Kidney (tissue), 14 donors: ENCODE measurements around the gene TBC1D17. TPM values are rescaled to one million over a fixed set of nuclear protein-coding genes. Genes with fewer than 3 reads are reported as not detected.

Experiments
- DNase-seq, 5 donors: peaks; one replicate each; pipeline ENCODE4 v3.0.0-alpha.2; 2013 to 2020
- FAIRE-seq: peaks from 2 replicates; lab custom pipeline; 2012; peaks lifted over from hg19 to GRCh38; lab: Jason Lieb, UNC
- H3K27ac ChIP-seq, 2 donors: one replicate each; pipeline ENCODE4 v1.7.0; 2013; ENCODE audit warnings: low read depth in 2 of 2, low read length in 2 of 2, inconsistent platforms in 1 of 2
- H3K27me3 ChIP-seq: one replicate; pipeline ENCODE4 v1.7.1; 2013; ENCODE audit warnings: low read length, inconsistent platforms; ENCODE audit not compliant: control insufficient read depth, insufficient read depth
- H3K36me3 ChIP-seq, 3 donors: one replicate each; pipeline versions ENCODE4 v1.7.0 to v1.7.1; 2013; ENCODE audit warnings: low read length in 3 of 3, control low read depth in 1 of 3, inconsistent platforms in 1 of 3; ENCODE audit not compliant: insufficient read depth in 3 of 3, control insufficient read depth in 2 of 3
- H3K4me1 ChIP-seq, 3 donors: one replicate each; pipeline versions ENCODE4 v1.7.0 to v1.7.1; 2013; ENCODE audit warnings: low read length in 3 of 3, inconsistent platforms in 1 of 3, low read depth in 1 of 3; ENCODE audit not compliant: control insufficient read depth in 2 of 3, insufficient read depth in 2 of 3
- H3K4me3 ChIP-seq, 3 donors: one replicate each; pipeline versions ENCODE4 v1.7.0 to v1.8.1; 2013; ENCODE audit warnings: low read length in 3 of 3, control low read depth in 1 of 3, inconsistent platforms in 1 of 3
- H3K9ac ChIP-seq, 3 donors: one replicate each; pipeline versions ENCODE4 v1.7.0 to v1.7.1; 2013; ENCODE audit warnings: low read length in 3 of 3, control low read depth in 1 of 3, inconsistent platforms in 1 of 3
- H3K9me3 ChIP-seq, 3 donors: one replicate each; pipeline versions ENCODE4 v1.7.0 to v1.7.1; 2013; ENCODE audit warnings: low read length in 3 of 3, control low read depth in 1 of 3, inconsistent platforms in 1 of 3; ENCODE audit not compliant: control insufficient read depth in 2 of 3, insufficient read depth in 1 of 3
- CTCF ChIP-seq: IDR thresholded peaks from 3 replicates; pipeline ENCODE4 v1.5.1; 2012; ENCODE audit warnings: mild to moderate bottlenecking, moderate library complexity, borderline replicate concordance; ENCODE audit not compliant: insufficient read depth; ENCODE audit errors: extremely low read depth
- intact Hi-C: fragments of 100-400 bp; cut with DNase I; formaldehyde crosslinking; loops from one replicate; pipeline ENCODE4 v1.11.1; 2022
- polyA plus RNA-seq: library from polyadenylated mRNA; stranded (reverse); fragments of 350-450 nt; fragmentation: Illumina TruSeq; extraction: RNeasy Lipid Tissue Mini Kit (QIAGEN cat#74804); gene quantifications from one replicate; pipeline ENCODE4 v1.2.3, GENCODE V29; 2014; ENCODE audit warnings: low read depth, low replicate concordance; ENCODE audit not compliant: insufficient read depth
- total RNA-seq: library from RNA; stranded (reverse); fragmentation: NEBNext Ultra II Directional; extraction: Animal tissue kit (Norgen Biotek cat#: 25700); gene quantifications from one replicate; pipeline ENCODE4 v1.2.1, GENCODE V29; 2021
- donor health status: control.
- donor health status: control.
- donor health status: control.
- donor health status: control.
- donor health status: control.
- donor health status: DM: yes; HTN: yes; CAD: no.
- donor health status: Normal renal cell carcinoma (clear cell type).

The TBC1D17 gene
- total and polyA plus RNA-seq, 2 donors from 2014 or later = 34.8 to 43.6 TPM

DNA sequence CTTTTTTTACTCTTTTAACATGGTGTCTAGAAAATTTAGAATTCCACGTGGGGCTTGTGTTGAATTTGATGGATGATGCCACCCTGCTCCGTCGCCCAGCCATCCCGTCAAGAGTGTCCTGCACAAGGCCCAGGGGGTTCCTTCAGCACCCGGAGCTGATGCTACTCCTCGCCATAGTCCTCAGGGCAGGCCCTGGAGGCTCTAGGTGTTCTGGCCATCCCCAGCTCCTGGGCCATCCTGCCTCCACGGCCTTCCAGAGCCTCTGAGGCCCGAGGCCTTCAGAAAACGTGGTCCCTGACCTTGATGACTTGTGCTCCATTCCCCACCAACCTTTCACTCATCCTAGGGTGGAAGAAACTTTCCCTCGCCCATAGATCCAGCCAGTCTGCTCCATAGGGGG, 3.7 kb upstream of the TBC1D17 start:
- Histone ChIP-seq H3K36me3 (peaks cover 0 to 11% (median 0%) of the 10 kb centered on the region in 3 donors), H3K27ac (no peak overlapping the region), H3K4me3 (no peak overlapping the region), H3K9me3 (no peaks in the 10 kb centered on the region), H3K9ac (no peak overlapping the region), H3K4me1 (peaks cover 2 to 29% (median 22%) of the 10 kb centered on the region in 3 donors), H3K27me3 (no peaks in the 10 kb centered on the region)
- no peak for TF ChIP-seq CTCF
- intact Hi-C loops = no loop called here
- FAIRE-seq (no peak), DNase-seq (no peak)

- no peak overlapping the region for H3K27ac ChIP-seq
These were observed 2.9 kb upstream of the TBC1D17 start for GRCh38 chr19:49874503-49875157.

GRCh38 chr19:49875177-49875576, 2.3 kb upstream of the TBC1D17 start:
- peak overlapping the region in 1 of 2 donors; percentile 100 for H3K27ac ChIP-seq
- no peaks in the 10 kb centered on the region for H3K27me3 ChIP-seq
- TF ChIP-seq CTCF = no peak
- H3K4me1 ChIP-seq = peaks cover 1 to 25% (median 19%) of the 10 kb centered on the region in 3 donors
- intact Hi-C loops = no loop called here
- peak overlapping the region in 2 of 3 donors; percentile 91 to 94 for H3K4me3 ChIP-seq
- DNase-seq = no peak
- H3K36me3 ChIP-seq = peaks cover under 1 to 21% (median 2%) of the 10 kb centered on the region in 3 donors
- H3K9ac ChIP-seq = peak overlapping the region in 1 of 3 donors; percentile 91
- no peak for FAIRE-seq
- no peaks in the 10 kb centered on the region for H3K9me3 ChIP-seq

More at GRCh38 chr19:49874503-49875157, 2.9 kb upstream of the TBC1D17 start:
- TF ChIP-seq CTCF = no peak
- no peak for FAIRE-seq
- no peak overlapping the region for H3K9ac ChIP-seq
- peaks cover 2 to 29% (median 22%) of the 10 kb centered on the region in 3 donors for H3K4me1 ChIP-seq
- no peaks in the 10 kb centered on the region for H3K9me3 ChIP-seq
- peaks cover 0 to 19% (median 2%) of the 10 kb centered on the region in 3 donors for H3K36me3 ChIP-seq
- no peaks in the 10 kb centered on the region for H3K27me3 ChIP-seq
- H3K4me3 ChIP-seq = no peak overlapping the region
- intact Hi-C loops = no loop called here
- no peak for DNase-seq
